H9 (cell line): ENCODE data around the gene PLXNA2. TPM values are rescaled to one million over a fixed set of nuclear protein-coding genes. Genes with fewer than 3 reads are reported as not detected.

ENCODE experiments used
- DNase-seq: peaks from one replicate; pipeline ENCODE4 v3.0.0-alpha.2; 2017
- H2AFZ ChIP-seq: one replicate; pipeline ENCODE4 v1.6.1; 2013; ENCODE audit warnings: mild to moderate bottlenecking, low read length, control low read depth, moderate library complexity
- H2AK5ac ChIP-seq: 2 replicates; pipeline ENCODE4 v1.6.1; 2013; ENCODE audit warnings: low read length, control low read depth, mixed read lengths; ENCODE audit not compliant: insufficient read length
- H2BK120ac ChIP-seq: one replicate; pipeline ENCODE4 v1.6.1; 2013; ENCODE audit warnings: low read depth, mild to moderate bottlenecking, low read length, control low read depth, inconsistent platforms; ENCODE audit not compliant: poor library complexity, severe bottlenecking
- H2BK12ac ChIP-seq: 2 replicates; pipeline ENCODE4 v1.6.1; 2013; ENCODE audit warnings: low read length, control low read depth, mixed read lengths, low read depth; ENCODE audit not compliant: insufficient read length
- H2BK15ac ChIP-seq: 2 replicates; pipeline ENCODE4 v1.6.1; 2013; ENCODE audit warnings: low read depth, low read length, control low read depth
- H2BK20ac ChIP-seq: one replicate; pipeline ENCODE4 v1.6.1; 2013; ENCODE audit warnings: low read depth, mild to moderate bottlenecking, low read length, control low read depth, inconsistent platforms; ENCODE audit not compliant: poor library complexity, severe bottlenecking
- H2BK5ac ChIP-seq: 2 replicates; pipeline ENCODE4 v1.6.1; 2013; ENCODE audit warnings: low read length, control low read depth, mixed read lengths; ENCODE audit not compliant: insufficient read length
- H3K14ac ChIP-seq: 2 replicates; pipeline ENCODE4 v1.6.1; 2013; ENCODE audit warnings: low read length, control low read depth; ENCODE audit not compliant: insufficient read depth
- H3K18ac ChIP-seq: 2 replicates; pipeline ENCODE4 v1.6.1; 2013; ENCODE audit warnings: low read depth, mild to moderate bottlenecking, mixed read lengths, low read length, control low read depth; ENCODE audit not compliant: insufficient read length
- H3K23ac ChIP-seq: 2 replicates; pipeline ENCODE4 v1.6.1; 2013; ENCODE audit warnings: low read length, control low read depth, mixed read lengths, low read depth; ENCODE audit not compliant: insufficient read length
- H3K23me2 ChIP-seq: 2 replicates; pipeline ENCODE4 v1.6.1; 2013; ENCODE audit warnings: low read depth, mild to moderate bottlenecking, mixed read lengths, low read length, control low read depth; ENCODE audit not compliant: insufficient read length, poor library complexity, severe bottlenecking
- H3K27ac ChIP-seq: 2 replicates; pipeline ENCODE4 v1.5.1; 2013; ENCODE audit warnings: low read length, control low read depth, mixed read lengths, low read depth; ENCODE audit not compliant: insufficient read length
- H3K27me3 ChIP-seq: 2 replicates; pipeline ENCODE4 v1.6.1; 2013; ENCODE audit warnings: low read length, control low read depth, inconsistent platforms; ENCODE audit not compliant: insufficient read depth
- H3K4ac ChIP-seq: 2 replicates; pipeline ENCODE4 v1.6.1; 2013; ENCODE audit warnings: low read depth, mild to moderate bottlenecking, control low read depth, inconsistent platforms, low read length, moderate library complexity
- H3K4me1 ChIP-seq: 2 replicates; pipeline ENCODE4 v1.6.1; 2013; ENCODE audit warnings: low read length, control low read depth, inconsistent platforms; ENCODE audit not compliant: insufficient read depth
- H3K4me2 ChIP-seq: 2 replicates; pipeline ENCODE4 v1.6.1; 2013; ENCODE audit warnings: low read length, control low read depth, mixed read lengths; ENCODE audit not compliant: insufficient read length, insufficient read depth
- H3K56ac ChIP-seq: 2 replicates; pipeline ENCODE4 v1.6.1; 2013; ENCODE audit warnings: low read depth, mild to moderate bottlenecking, mixed read lengths, low read length, control low read depth; ENCODE audit not compliant: insufficient read length
- H3K79me1 ChIP-seq: 2 replicates; pipeline ENCODE4 v1.6.1; 2013; ENCODE audit warnings: low read depth, mild to moderate bottlenecking, moderate library complexity, low read length, control low read depth, inconsistent platforms; ENCODE audit not compliant: insufficient read depth, poor library complexity, severe bottlenecking
- H3K79me2 ChIP-seq: 2 replicates; pipeline ENCODE4 v1.6.1; 2013; ENCODE audit warnings: low read length, control low read depth, inconsistent platforms; ENCODE audit not compliant: insufficient read depth
- H3K9ac ChIP-seq: 2 replicates; pipeline ENCODE4 v1.6.1; 2013; ENCODE audit warnings: low read length, control low read depth, mixed read lengths; ENCODE audit not compliant: insufficient read length; ENCODE audit errors: extremely low read depth
- H3K9me3 ChIP-seq: one replicate; pipeline ENCODE4 v1.6.1; 2013; ENCODE audit warnings: low read depth, low read length, inconsistent platforms; ENCODE audit not compliant: control insufficient read depth
- H3T11ph ChIP-seq: one replicate; pipeline ENCODE4 v1.6.1; 2013; ENCODE audit warnings: mild to moderate bottlenecking, low read length, control low read depth, inconsistent platforms
- H4K20me1 ChIP-seq: one replicate; pipeline ENCODE4 v1.6.1; 2013; ENCODE audit not compliant: control insufficient read depth, insufficient read length, insufficient read depth
- H4K5ac ChIP-seq: 2 replicates; pipeline ENCODE4 v1.6.1; 2013; ENCODE audit warnings: low read depth, mild to moderate bottlenecking, mixed read lengths, low read length, control low read depth; ENCODE audit not compliant: insufficient read length
- H4K8ac ChIP-seq: replicated peaks from 2 replicates; pipeline ENCODE4 v1.6.1; 2013; ENCODE audit warnings: low read length, control low read depth, mixed read lengths, low read depth; ENCODE audit not compliant: insufficient read length
- H4K91ac ChIP-seq: 2 replicates; pipeline ENCODE4 v1.6.1; 2013; ENCODE audit warnings: low read depth, mild to moderate bottlenecking, moderate library complexity, mixed read lengths, low read length, control low read depth; ENCODE audit not compliant: insufficient read length
- H3K27ac Mint-ChIP-seq, 3 experiments: 2 replicates in 2 of 3; 3 replicates in 1 of 3; pipeline ENCODE4 v1.8.0; 2020 to 2021; ENCODE audit warnings: mixed read lengths in 3 of 3, mild to moderate bottlenecking in 1 of 3, moderate library complexity in 1 of 3
- H3K27me3 Mint-ChIP-seq: 2 replicates; pipeline ENCODE4 v1.8.0; 2021; ENCODE audit warnings: low read depth, mild to moderate bottlenecking, moderate library complexity, mixed read lengths
- H3K36me3 Mint-ChIP-seq, 3 experiments: 2 replicates in 2 of 3; 3 replicates in 1 of 3; pipeline ENCODE4 v1.8.0; 2020 to 2021; ENCODE audit warnings: low read depth in 3 of 3, mixed read lengths in 3 of 3; ENCODE audit not compliant: insufficient read depth in 1 of 3
- H3K4me1 Mint-ChIP-seq, 2 experiments: 2 replicates each; pipeline ENCODE4 v1.8.0; 2020; ENCODE audit warnings: mixed read lengths in 2 of 2
- H3K4me3 Mint-ChIP-seq, 2 experiments: 2 replicates in 1 of 2; 3 replicates in 1 of 2; pipeline ENCODE4 v1.8.0; 2020 to 2021; ENCODE audit warnings: mild to moderate bottlenecking in 2 of 2, mixed read lengths in 2 of 2, moderate library complexity in 1 of 2
- H3K9me3 Mint-ChIP-seq, 2 experiments: 2 replicates in 1 of 2; 3 replicates in 1 of 2; pipeline ENCODE4 v1.8.0; 2020; ENCODE audit warnings: mild to moderate bottlenecking in 2 of 2, mixed read lengths in 2 of 2, moderate library complexity in 1 of 2
- CTCF ChIP-seq: fragments of 200-600 bp; sonication (generic); conservative IDR thresholded peaks from 3 replicates; pipeline ENCODE4 v1.8.0; 2021; ENCODE audit warnings: antibody characterized with exemption, mild to moderate bottlenecking
- WGBS: extraction: QIAGEN DNeasy Blood & Tissue Kit; methylation state at CpG from one replicate; pipeline ENCODE4 v1.1.7; 2013; ENCODE audit warnings: missing lambda C conversion rate, low lambda C conversion rate, mixed read lengths; ENCODE audit not compliant: insufficient read length; ENCODE audit errors: extremely low coverage; 5-methylcytosine and 5-hydroxymethylcytosine counted together
- total RNA-seq: library from RNA; stranded (reverse); gene quantifications from 2 replicates; pipeline ENCODE4 v1.2.1, GENCODE V29; 2021

The PLXNA2 gene
- total RNA-seq, 1 experiment from 2014 or later, result 0.57 TPM

GRCh38 chr1:208100106-208100505 lies 144.1 kb downstream of the PLXNA2 start:
- Histone ChIP-seq H3K56ac (no peak overlapping the region), H2BK120ac (no peak overlapping the region), H4K20me1 (no peaks in the 10 kb centered on the region), H3K9ac (no peak overlapping the region), H3K9me3 (no peaks in the 10 kb centered on the region), H3K4me2 (no peak overlapping the region), H3K79me2 (no peaks in the 10 kb centered on the region), H3K18ac (no peak overlapping the region), H3K14ac (no peak overlapping the region), H3K27ac (no peak overlapping the region), H2AFZ (no peak overlapping the region), H3K79me1 (no peaks in the 10 kb centered on the region), H3K23ac (no peak overlapping the region), H4K5ac (no peak overlapping the region), H2BK15ac (no peak overlapping the region), H2BK5ac (no peak overlapping the region), H3K4ac (no peak overlapping the region), H2AK5ac (no peak overlapping the region), H4K8ac (no peak overlapping the region), H3K4me1 (0 out of 2 replicates have a peak, but pooled peaks cover 3% of the 10 kb centered on the region), H4K91ac (no peak overlapping the region), H3T11ph (no peak overlapping the region), H3K23me2 (no peaks in the 10 kb centered on the region), H2BK12ac (no peak overlapping the region), H2BK20ac (no peak overlapping the region), H3K27me3 (no peaks in the 10 kb centered on the region)
- TF ChIP-seq CTCF, result no peak
- no peak overlapping the region for H3K4me3 Mint-ChIP-seq
- DNase-seq, result no peak
- peaks cover 26 to 39% of the 10 kb centered on the region in 2 experiments for H3K4me1 Mint-ChIP-seq
- WGBS, result no CpG with 5 or more reads among the region's 4 CpGs
- no peaks in the 10 kb centered on the region; the same call in 1 of the 2 replicates for H3K27me3 Mint-ChIP-seq
- H3K9me3 Mint-ChIP-seq, result no peaks in the 10 kb centered on the region
- no peak overlapping the region for H3K27ac Mint-ChIP-seq
- no peaks in the 10 kb centered on the region for H3K36me3 Mint-ChIP-seq
